ENCODE measurements around the gene SCN2B.

The SCN2B gene

GRCh38 chr11:118175993-118176777 is at the start of gene SCN2B:
Gene SCN2B (minus strand): TSS chr11:118176639. CDS start chr11:118176431, 208 bp downstream.
- DNase-seq = peak; percentile 64

- DNase-seq = no peak
Observed at GRCh38 chr11:118224511-118225188, 48.2 kb upstream of the SCN2B start, which contains the start of gene JAML. Gene JAML (minus strand): TSS chr11:118225011. CDS start chr11:118214866, 10,145 bp downstream.

- no peak for DNase-seq
Observed at GRCh38 chr11:118223992-118224391, 47.6 kb upstream of the SCN2B start.

- DNase-seq = no peak
Observed at GRCh38 chr11:118223570-118223969, 47.1 kb upstream of the SCN2B start.

- no peak for DNase-seq
Observed at GRCh38 chr11:118222437-118222836, 46.0 kb upstream of the SCN2B start.

- no peak for DNase-seq
Observed at GRCh38 chr11:118221419-118221818, 45.0 kb upstream of the SCN2B start.

- no peak for DNase-seq
Observed at GRCh38 chr11:118219732-118220131, 43.3 kb upstream of the SCN2B start.

GRCh38 chr11:118219244-118219643 is 42.8 kb upstream of the SCN2B start:
- DNase-seq = no peak

GRCh38 chr11:118217575-118217974 is 41.1 kb upstream of the SCN2B start:
- DNase-seq = no peak

GRCh38 chr11:118216621-118217481 is 40.4 kb upstream of the SCN2B start:
- DNase-seq = no peak

- no peak for DNase-seq
Observed at GRCh38 chr11:118215765-118216164, 39.3 kb upstream of the SCN2B start.

GRCh38 chr11:118215262-118215661 is 38.8 kb upstream of the SCN2B start:
- DNase-seq = no peak

- peak; percentile 22 for DNase-seq
Observed at GRCh38 chr11:118214210-118214914, 37.9 kb upstream of the SCN2B start.

- no peak for DNase-seq
Observed at GRCh38 chr11:118213781-118214180, 37.3 kb upstream of the SCN2B start.

- no peak for DNase-seq
Observed at GRCh38 chr11:118213201-118213600, 36.8 kb upstream of the SCN2B start.

- DNase-seq = no peak
Observed at GRCh38 chr11:118212781-118213191, 36.3 kb upstream of the SCN2B start.

- no peak for DNase-seq
Observed at GRCh38 chr11:118212131-118212725, 35.8 kb upstream of the SCN2B start.

GRCh38 chr11:118211006-118211405 is 34.6 kb upstream of the SCN2B start:
- DNase-seq = no peak

- DNase-seq = no peak
Observed at GRCh38 chr11:118210323-118210722, 33.9 kb upstream of the SCN2B start.

- no peak for DNase-seq
Observed at GRCh38 chr11:118209033-118209432, 32.6 kb upstream of the SCN2B start.

GRCh38 chr11:118207079-118207478 is 30.6 kb upstream of the SCN2B start:
- no peak for DNase-seq

- no peak for DNase-seq
Observed at GRCh38 chr11:118206391-118207031, 30.1 kb upstream of the SCN2B start.

Data from midbrain (tissue), 1 donor.